ENCODE measurements around the gene FAN1.

GRCh38 chr15:30969724-30970123 is 66.0 kb downstream of the FAN1 start:
- TF ChIP-seq ZNF274 (IDR thresholded peaks at IDR 0.05; ENCODE audit: low read depth, low read length) (no peak), SUZ12 (IDR thresholded peaks at IDR 0.05; ENCODE audit: extremely low read depth, insufficient read depth, insufficient read length) (no peak), YY1 (IDR thresholded peaks at IDR 0.05; ENCODE audit: insufficient read depth, insufficient read length) (no peak)
